GM12865 (cell line): Measurements from ENCODE around the gene KCNN4.

Source experiments
- DNase-seq: peaks from one replicate; pipeline ENCODE4 v3.0.0; 2010; ENCODE audit warnings: low read depth
- H3K4me3 ChIP-seq: 2 replicates; pipeline ENCODE4 v1.5.1; 2011; ENCODE audit warnings: mild to moderate bottlenecking, low read depth, low read length, control low read depth
- TF ChIP-seq, protein P1 (sequence below): IDR thresholded peaks from 2 replicates; pipeline ENCODE4 v1.5.1; 2011; ENCODE audit warnings: low read length, control low read depth, low read depth, inconsistent platforms; ENCODE audit not compliant: insufficient read depth; ENCODE audit errors: missing control alignments

The KCNN4 gene

DNA sequence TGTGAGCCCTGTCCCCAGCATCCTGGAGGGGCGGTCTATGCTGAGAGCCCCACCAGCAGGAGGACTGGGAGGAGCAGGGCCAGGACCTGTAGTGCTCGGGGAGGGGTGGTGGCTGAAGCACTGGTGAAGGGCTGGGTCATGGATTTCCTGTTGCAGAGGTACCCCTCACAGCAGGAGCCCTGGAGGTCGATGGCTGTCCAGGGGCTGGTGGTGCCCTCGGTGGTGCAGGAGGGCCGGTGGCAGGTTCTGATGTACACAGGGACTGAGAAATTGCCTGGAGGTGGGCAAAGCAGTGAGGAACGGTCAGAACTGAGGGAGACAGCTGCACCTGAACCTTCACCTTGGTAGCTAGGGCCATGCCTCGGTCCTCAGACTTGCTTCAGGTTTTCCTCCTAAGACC, 16.8 kb upstream of the KCNN4 start:
- TF ChIP-seq, protein P1, sequence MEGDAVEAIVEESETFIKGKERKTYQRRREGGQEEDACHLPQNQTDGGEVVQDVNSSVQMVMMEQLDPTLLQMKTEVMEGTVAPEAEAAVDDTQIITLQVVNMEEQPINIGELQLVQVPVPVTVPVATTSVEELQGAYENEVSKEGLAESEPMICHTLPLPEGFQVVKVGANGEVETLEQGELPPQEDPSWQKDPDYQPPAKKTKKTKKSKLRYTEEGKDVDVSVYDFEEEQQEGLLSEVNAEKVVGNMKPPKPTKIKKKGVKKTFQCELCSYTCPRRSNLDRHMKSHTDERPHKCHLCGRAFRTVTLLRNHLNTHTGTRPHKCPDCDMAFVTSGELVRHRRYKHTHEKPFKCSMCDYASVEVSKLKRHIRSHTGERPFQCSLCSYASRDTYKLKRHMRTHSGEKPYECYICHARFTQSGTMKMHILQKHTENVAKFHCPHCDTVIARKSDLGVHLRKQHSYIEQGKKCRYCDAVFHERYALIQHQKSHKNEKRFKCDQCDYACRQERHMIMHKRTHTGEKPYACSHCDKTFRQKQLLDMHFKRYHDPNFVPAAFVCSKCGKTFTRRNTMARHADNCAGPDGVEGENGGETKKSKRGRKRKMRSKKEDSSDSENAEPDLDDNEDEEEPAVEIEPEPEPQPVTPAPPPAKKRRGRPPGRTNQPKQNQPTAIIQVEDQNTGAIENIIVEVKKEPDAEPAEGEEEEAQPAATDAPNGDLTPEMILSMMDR, result no peak
- no peak for DNase-seq
- no peak overlapping the region for H3K4me3 ChIP-seq

DNA sequence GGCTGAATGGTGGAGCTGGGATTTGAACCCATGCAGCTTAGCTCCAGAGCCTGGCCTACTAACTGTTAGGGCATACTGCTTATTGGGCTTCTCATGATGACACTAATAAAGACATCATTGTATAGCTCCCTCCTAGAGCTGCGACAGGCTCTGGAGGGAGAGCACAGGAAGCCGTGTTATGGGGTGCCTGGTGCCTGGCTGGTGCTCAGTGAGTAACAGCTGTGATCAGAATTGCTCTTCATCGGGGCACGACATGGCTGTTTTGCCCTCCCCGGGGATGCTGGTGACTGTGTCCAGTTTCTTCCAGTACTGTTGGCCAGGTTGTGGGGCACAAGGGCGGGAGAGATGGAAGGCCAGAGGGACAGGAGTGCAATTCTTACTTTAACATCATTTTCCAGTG, 16.3 kb upstream of the KCNN4 start:
- H3K4me3 ChIP-seq, result no peak overlapping the region
- no peak for DNase-seq
- TF ChIP-seq, protein P1, result no peak

DNA sequence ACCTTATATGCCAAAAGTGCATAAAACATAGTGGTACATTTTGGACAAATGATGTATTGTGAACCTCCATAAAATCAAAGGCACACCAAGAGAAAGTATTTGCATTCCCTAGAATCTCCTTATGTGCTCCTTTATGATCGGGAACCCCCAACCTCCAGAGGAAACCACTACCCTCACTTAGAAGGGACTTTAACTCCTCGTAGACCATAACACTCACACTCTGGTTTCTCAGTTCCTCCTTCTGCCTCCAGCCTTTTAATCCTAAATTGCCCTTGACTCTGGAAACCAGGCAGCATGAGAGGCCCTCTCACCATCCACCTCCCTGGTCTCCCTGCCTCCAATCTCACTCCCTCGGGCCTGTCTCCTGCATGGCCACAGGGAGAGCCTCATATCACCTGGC, 9.8 kb upstream of the KCNN4 start:
- peak; percentile 46 for DNase-seq
- TF ChIP-seq, protein P1, result no peak

DNA sequence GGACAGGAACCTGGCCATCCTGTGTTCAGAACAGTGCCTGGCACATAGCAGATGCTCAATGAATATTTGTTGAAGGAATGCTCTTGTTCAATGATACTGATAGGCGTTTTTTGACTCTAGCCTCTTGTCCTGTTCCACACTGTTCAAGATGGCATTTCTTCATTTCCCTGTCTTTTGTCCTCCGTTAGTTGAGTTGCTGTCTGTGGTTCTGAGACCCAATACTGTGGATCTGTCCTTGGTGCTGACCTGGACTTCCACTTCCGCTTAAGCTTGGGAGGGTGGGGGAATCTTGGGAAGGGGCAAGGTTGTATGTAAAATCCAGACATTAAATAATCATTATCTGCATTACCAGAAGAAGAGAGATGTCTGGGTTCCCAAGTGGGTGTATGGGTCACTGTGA, 8.3 kb upstream of the KCNN4 start:
- no peak overlapping the region for H3K4me3 ChIP-seq
- no peak for DNase-seq
- TF ChIP-seq, protein P1, result no peak

More for the DNA sequence above, 9.8 kb upstream of the KCNN4 start:
- H3K4me3 ChIP-seq, result no peak overlapping the region

DNA sequence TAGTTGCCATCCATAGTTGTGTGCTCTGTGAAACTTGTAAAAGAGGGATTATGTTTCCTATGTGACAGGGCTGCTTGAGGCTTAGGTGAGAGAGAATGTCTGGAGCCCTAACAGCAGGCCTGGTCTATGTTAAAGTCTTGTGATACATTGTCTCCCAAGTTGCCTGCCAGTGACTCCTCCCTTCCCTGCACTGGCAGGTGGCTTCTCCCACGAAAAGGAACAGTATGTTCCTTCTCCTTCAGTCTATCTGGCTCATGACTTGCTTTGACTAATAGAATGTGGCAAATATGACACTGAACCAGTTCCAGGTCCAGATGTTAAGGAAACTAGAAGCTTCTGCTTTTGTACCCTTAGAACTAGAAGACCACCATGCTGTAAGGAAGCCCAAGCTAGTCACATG, 5.9 kb upstream of the KCNN4 start:
- DNase-seq, result no peak
- no peak overlapping the region for H3K4me3 ChIP-seq
- TF ChIP-seq, protein P1, result no peak

DNA sequence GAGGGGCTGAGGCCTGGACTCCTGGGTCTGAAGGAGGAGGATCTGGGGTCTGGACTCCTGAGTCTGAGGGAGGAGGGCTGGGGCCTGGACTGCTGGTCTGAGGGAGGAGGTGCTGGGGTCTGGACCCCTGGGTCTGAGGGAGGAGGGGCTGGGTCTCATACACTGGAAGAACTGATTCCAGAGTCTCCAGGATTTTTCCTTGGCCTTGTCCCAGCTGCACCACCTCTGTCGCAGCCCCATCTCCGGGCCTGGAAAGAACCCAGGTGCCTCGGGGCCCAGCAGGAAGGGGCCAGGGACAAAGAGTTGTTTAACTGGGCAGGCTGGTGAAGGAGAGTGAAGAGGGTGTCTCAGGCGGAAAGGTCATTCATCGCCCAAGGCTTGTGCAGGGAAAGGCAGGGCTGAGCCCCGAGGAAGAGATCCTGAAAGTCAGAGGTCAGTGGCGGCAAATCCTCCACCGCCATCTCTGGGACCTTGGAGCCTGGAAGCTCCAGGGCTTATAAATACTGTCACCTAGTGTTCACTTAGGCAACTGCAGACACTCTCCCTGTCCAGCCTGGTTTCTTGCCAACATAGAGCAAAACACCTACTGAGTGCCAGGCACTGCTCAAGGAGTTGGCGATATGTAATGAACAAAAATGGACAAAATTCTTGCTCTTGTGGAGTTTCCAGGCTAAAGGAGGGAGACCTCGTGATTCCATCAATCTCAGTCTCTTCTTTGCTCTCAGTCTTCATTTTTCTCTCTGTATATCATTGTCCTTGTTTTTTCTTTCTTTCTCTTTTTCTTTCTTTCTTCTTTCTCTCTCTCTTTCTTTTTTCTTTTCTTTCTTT, 4.4 kb upstream of the KCNN4 start:
- peak; percentile 88 for DNase-seq
- H3K4me3 ChIP-seq, result no peak overlapping the region
- TF ChIP-seq, protein P1, result peak; percentile 100
